Body of pancreas (tissue), 4 donors: ENCODE results near the gene OPRD1. TPM values are rescaled to one million over a fixed set of nuclear protein-coding genes. Genes with fewer than 3 reads are reported as not detected.
A peak's percentile ranks its signal among the peaks of the same experiment; 100 is the strongest.
"Not testable (repeated sequence)": the region's sequence is repeated elsewhere in the genome, so short reads cannot be mapped to it uniquely, and the experiment has no call there.

Experiments
- ATAC-seq: fragments of 150-250 bp; one replicate; pipeline ENCODE4 v1.9.1; 2016
- DNase-seq, 4 donors: peaks; one replicate each; pipeline ENCODE4 v3.0.0-alpha.2; 2019
- H3K27ac ChIP-seq, 4 donors: fragments of 200-600 bp; sonication (generic); 1 replicate in 3 of 4; 2 replicates in 1 of 4; pipeline versions ENCODE4 v1.5.1 to v1.6.1; 2016 to 2019; ENCODE audit warnings: mild to moderate bottlenecking in 1 of 4, mixed read lengths in 1 of 4, moderate library complexity in 1 of 4
- H3K27me3 ChIP-seq, 2 donors: fragments of 200-600 bp; sonication (generic); one replicate each; pipeline ENCODE4 v1.6.0; 2016; ENCODE audit warnings: mild to moderate bottlenecking in 1 of 2
- H3K36me3 ChIP-seq, 2 donors: fragments of 200-600 bp; sonication (generic); replicated peaks in 1 of 2; 2 replicates each; pipeline ENCODE4 v1.5.1; 2016; ENCODE audit warnings: low read depth in 2 of 2; ENCODE audit not compliant: insufficient read depth in 1 of 2
- H3K4me1 ChIP-seq: fragments of 200-600 bp; sonication (generic); one replicate; pipeline ENCODE4 v1.6.0; 2016
- H3K4me3 ChIP-seq, 2 donors: fragments of 200-600 bp; sonication (generic); 1 replicate in 1 of 2; 2 replicates in 1 of 2; pipeline ENCODE4 v1.5.1; 2016 to 2019
- H3K9me3 ChIP-seq, 3 donors: fragments of 200-600 bp; sonication (generic); 1 replicate in 2 of 3; 2 replicates in 1 of 3; pipeline ENCODE4 v1.5.1; 2016
- POLR2A ChIP-seq, 3 donors: fragments of 450-650 bp; IDR thresholded peaks; one replicate each; pipeline ENCODE4 v1.6.1; 2016; ENCODE audit warnings: antibody characterized with exemption in 3 of 3, mild to moderate bottlenecking in 2 of 3
- WGBS, 2 donors: methylation state at CpG; one replicate each; pipeline ENCODE4 v1.1.5; 2017; 5-methylcytosine and 5-hydroxymethylcytosine counted together
- intact Hi-C: fragments of 100-400 bp; cut with DNase I; formaldehyde crosslinking; loops from one replicate; pipeline ENCODE4 v1.15.1; 2023
- total RNA-seq, 2 donors: library from RNA; depleted of rRNA; stranded (reverse); fragments of >200 nt; gene quantifications; one replicate each; pipeline ENCODE4 v1.1.0, GENCODE V29; 2016
- TF ChIP-seq, protein P1 (sequence below), 7 experiments: fragments of 450-650 bp in 4 of 7; fragments of 200-600 bp in 3 of 7; sonication (generic) in 3 of 7; IDR thresholded peaks; one replicate each; pipeline ENCODE4 v1.5.1; 2016 to 2019; ENCODE audit warnings: antibody characterized with exemption in 7 of 7

OPRD1 gene
- total RNA-seq, 2 donors from 2014 or later = 0.66 TPM; not detected in 1

- no peaks in the 10 kb centered on the region for H3K4me1 ChIP-seq
- ATAC-seq (no peak), DNase-seq (no peak)
- TF ChIP-seq POLR2A (IDR thresholded peaks at IDR 0.05) = no peak
- H3K36me3 ChIP-seq = no peaks in the 10 kb centered on the region
- no peaks in the 10 kb centered on the region for H3K27me3 ChIP-seq
- H3K4me3 ChIP-seq = no peak overlapping the region
- no peaks in the 10 kb centered on the region for H3K9me3 ChIP-seq
- intact Hi-C loops = no loop called here
- H3K27ac ChIP-seq = no peak overlapping the region
- 59 to 70% methylated on average over 5 to 12 of the region's 12 CpGs for WGBS, 2 donors
These were observed 21.5 kb upstream of the OPRD1 start for GRCh38 chr1:28790377-28791035.

GRCh38 chr1:28791929-28792328 is 20.0 kb upstream of the OPRD1 start:
- H3K27me3 ChIP-seq, H3K4me1 ChIP-seq, DNase-seq, H3K27ac ChIP-seq, H3K4me3 ChIP-seq, ATAC-seq, H3K9me3 ChIP-seq, H3K36me3 ChIP-seq, intact Hi-C loops: not testable (repeated sequence)
- WGBS, 2 donors = 70 to 74% methylated on average over 2 of the region's 2 CpGs

DNA sequence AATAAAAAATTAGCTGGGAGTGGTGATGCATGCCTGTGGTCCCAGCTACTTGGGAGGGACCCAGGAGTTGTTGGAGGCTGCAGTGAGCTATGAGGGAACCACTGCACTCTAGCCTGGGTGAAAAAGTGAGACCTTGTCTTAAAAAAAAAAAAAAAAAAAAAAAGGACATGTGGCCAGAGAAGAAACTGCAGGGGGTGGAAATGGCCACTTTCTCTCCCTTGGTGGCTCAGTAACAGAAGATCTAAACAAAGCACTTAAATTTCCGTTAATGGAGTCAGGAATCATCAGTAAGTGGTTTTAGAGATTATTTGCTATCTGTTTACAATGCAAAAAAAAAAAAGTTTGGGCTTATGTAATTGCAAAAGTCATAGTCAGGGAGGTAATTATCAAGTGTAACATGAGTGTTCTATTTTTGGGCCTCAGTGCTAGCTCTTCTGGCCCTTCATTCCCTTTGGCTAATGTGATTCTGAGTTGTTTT is 19.3 kb upstream of the OPRD1 start:
- intact Hi-C loops = no loop called here
- TF ChIP-seq, protein P1, sequence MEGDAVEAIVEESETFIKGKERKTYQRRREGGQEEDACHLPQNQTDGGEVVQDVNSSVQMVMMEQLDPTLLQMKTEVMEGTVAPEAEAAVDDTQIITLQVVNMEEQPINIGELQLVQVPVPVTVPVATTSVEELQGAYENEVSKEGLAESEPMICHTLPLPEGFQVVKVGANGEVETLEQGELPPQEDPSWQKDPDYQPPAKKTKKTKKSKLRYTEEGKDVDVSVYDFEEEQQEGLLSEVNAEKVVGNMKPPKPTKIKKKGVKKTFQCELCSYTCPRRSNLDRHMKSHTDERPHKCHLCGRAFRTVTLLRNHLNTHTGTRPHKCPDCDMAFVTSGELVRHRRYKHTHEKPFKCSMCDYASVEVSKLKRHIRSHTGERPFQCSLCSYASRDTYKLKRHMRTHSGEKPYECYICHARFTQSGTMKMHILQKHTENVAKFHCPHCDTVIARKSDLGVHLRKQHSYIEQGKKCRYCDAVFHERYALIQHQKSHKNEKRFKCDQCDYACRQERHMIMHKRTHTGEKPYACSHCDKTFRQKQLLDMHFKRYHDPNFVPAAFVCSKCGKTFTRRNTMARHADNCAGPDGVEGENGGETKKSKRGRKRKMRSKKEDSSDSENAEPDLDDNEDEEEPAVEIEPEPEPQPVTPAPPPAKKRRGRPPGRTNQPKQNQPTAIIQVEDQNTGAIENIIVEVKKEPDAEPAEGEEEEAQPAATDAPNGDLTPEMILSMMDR (IDR thresholded peaks at IDR 0.05) = peak in 1 of 7 experiments; percentile 16
- TF ChIP-seq POLR2A (IDR thresholded peaks at IDR 0.05) = no peak
- DNase-seq (no peak), ATAC-seq (no peak)
- 62 to 78% methylated on average over 1 of the region's 1 CpG for WGBS, 2 donors
- Histone ChIP-seq H3K36me3 (no peaks in the 10 kb centered on the region), H3K9me3 (no peaks in the 10 kb centered on the region), H3K4me3 (no peak overlapping the region), H3K4me1 (no peaks in the 10 kb centered on the region), H3K27me3 (no peaks in the 10 kb centered on the region), H3K27ac (no peak overlapping the region)

DNA sequence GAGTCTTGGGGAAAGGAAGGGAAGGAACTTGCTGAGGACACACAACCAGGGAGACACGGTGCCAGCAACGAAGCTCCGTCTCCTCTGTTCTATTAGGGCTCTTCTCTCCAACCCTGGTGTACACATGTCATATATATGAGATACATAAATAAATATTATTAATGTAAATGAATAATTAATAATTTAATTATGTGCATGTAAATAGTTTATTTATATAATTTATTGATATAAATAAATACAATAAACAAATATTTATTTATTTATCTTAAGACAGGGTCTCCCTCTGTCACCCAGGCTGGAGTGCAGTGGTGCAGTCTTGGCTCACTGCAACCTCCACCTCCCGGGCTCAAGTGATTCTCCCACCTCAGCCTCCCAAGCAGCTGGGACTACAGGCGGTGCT is 17.4 kb upstream of the OPRD1 start:
- H3K4me1 ChIP-seq, H3K4me3 ChIP-seq, H3K9me3 ChIP-seq, DNase-seq, H3K27ac ChIP-seq, H3K27me3 ChIP-seq, ATAC-seq, H3K36me3 ChIP-seq, intact Hi-C loops: not testable (repeated sequence)
- 90 to 91% methylated on average over 5 of the region's 5 CpGs for WGBS, 2 donors

DNA sequence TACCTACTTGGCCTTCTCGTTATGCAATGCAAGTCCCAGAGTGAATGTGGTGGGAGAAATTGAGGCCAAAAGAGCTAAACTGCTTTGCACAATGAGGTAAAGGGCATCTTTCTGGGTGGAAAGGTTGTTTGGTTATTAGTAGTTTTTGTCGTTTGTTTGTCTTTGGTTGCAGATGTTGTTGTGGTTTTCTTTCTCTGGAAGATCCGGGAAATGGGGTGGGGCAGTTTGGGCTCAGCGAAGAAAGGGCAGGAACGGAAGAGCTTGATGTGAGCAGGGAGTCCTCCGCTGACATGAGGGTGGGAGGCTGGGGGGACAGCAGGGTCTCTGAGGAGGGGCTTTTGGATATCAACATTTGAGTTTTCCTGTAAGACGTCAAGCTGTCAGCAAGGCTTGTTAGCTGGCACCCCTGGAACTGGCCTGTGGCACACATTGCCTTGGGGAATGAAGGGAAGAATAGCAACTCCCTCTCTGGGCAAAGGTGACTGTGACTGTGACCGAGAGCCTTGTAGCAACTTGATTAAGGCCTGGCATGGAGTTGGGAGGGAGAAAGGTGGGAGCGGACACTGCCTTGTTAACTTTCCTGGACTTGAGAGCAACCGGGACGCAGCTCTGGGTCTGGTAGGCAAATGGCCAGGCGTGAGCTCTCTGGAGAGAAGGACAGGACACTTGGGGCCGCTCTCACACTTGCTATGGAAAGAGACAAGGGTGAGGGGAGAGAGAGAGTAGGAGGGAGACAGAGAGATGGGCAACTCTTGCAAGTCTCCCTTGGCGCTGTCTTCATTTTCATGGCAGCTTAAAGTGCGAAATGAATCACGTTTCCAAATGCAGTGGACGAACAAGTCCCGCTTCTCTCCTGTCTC is 15.4 kb upstream of the OPRD1 start:
- TF ChIP-seq, protein P1 (IDR thresholded peaks at IDR 0.05) = no peak
- TF ChIP-seq POLR2A (IDR thresholded peaks at IDR 0.05) = no peak
- no peaks in the 10 kb centered on the region for H3K27me3 ChIP-seq
- H3K4me3 ChIP-seq = no peak overlapping the region
- H3K27ac ChIP-seq = no peak overlapping the region
- H3K36me3 ChIP-seq = no peaks in the 10 kb centered on the region
- WGBS, 2 donors = 61 to 64% methylated on average over 18 of the region's 18 CpGs
- intact Hi-C loops = no loop called here
- DNase-seq (no peak), ATAC-seq (no peak)
- H3K4me1 ChIP-seq = no peaks in the 10 kb centered on the region
- no peaks in the 10 kb centered on the region for H3K9me3 ChIP-seq

GRCh38 chr1:28800324-28800723 is 11.6 kb upstream of the OPRD1 start:
- H3K9me3 ChIP-seq = no peaks in the 10 kb centered on the region
- DNase-seq = no peak
- 43 to 57% methylated on average over 2 to 3 of the region's 3 CpGs for WGBS, 2 donors
- no peaks in the 10 kb centered on the region for H3K36me3 ChIP-seq
- intact Hi-C loops = no loop called here
- no peaks in the 10 kb centered on the region for H3K27me3 ChIP-seq
- no peak overlapping the region for H3K27ac ChIP-seq
- TF ChIP-seq, protein P1 (IDR thresholded peaks at IDR 0.05) = no peak
- TF ChIP-seq POLR2A (IDR thresholded peaks at IDR 0.05) = no peak
- H3K4me1 ChIP-seq = no peaks in the 10 kb centered on the region
- no peak for ATAC-seq
- no peak overlapping the region for H3K4me3 ChIP-seq
